Islet of Langerhans (tissue), 1 donor: ENCODE data around the gene MYOT.
"Not testable (repeated sequence)": the region's sequence is repeated elsewhere in the genome, so short reads cannot be mapped to it uniquely, and the experiment has no call there.

ENCODE experiments used
- FAIRE-seq: peaks from one replicate; lab custom pipeline; 2011; peaks lifted over from hg19 to GRCh38; lab: Jason Lieb, UNC

The MYOT gene, protein sequence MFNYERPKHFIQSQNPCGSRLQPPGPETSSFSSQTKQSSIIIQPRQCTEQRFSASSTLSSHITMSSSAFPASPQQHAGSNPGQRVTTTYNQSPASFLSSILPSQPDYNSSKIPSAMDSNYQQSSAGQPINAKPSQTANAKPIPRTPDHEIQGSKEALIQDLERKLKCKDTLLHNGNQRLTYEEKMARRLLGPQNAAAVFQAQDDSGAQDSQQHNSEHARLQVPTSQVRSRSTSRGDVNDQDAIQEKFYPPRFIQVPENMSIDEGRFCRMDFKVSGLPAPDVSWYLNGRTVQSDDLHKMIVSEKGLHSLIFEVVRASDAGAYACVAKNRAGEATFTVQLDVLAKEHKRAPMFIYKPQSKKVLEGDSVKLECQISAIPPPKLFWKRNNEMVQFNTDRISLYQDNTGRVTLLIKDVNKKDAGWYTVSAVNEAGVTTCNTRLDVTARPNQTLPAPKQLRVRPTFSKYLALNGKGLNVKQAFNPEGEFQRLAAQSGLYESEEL

DNA sequence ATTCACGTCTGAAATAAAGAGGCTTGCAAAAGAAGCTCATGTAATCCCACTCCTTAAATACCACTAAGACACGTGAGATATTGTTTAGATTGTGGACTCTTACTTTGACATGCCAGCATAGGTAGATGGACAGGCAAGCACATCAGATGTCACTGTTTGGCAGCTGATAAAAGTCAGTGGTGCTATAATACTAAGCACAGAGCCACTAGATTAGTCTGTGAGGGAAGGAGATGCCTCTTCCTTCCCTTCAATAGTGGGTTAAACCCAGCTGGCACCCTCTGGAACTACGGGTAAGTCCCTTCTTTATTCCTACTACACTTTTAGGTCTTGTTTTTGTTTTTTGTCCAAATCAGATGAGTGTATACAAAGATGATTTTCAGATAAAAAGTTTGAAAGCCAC is at the start of gene MYOT:
Gene MYOT, plus strand, starts transcription at position 197 of the 400 bp plus-strand sequence. CDS start 2,792 bp downstream, outside the sequence.
- no peak for FAIRE-seq

DNA sequence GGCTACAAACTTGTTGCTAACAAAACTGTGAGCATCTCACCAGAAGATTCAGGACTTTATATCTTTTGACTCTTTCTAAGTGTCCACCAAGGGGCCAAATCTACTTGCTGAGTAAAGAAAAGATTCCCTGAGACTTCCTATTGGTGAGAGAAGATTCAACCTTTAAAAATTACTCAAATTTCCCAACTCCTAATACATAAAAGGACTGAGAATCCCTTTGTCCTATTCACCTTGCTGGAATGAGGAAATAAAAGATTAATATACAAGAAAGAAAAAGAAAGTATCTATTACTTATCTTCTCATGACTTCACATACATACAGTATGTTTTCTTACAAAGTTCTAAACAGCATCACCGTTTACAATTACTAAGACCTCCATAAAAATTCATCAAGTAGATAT is 47.9 kb upstream of the MYOT start:
- FAIRE-seq, result no peak

DNA sequence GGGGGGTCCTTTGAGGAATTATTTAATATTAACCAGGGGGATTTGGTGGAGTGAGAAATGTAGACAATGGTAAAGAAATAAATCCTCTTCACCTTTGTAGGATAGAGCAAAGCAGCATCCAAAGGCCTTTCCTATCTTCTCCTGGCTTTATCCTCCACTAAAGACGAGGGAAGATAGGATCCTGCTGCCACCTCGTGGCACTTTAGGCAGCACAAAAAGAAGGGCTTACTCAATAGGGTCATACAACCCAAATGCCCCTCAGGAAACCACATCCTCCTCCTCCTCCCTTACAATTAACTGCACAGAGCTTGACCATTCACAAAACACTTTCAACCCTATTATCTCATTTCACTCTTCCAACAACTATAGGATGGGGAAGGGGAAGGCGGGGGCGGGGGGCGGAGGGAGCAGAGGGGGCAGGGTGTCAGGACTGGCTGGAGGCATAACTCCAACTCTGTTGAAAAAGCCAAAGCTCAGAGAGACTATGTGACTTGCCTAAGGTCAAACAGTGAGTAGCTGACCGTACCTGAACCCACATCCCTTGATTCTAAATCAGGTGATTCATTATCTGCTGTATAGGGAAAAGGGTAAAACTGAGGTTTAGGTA is 45.4 kb upstream of the MYOT start:
- FAIRE-seq, result no peak

DNA sequence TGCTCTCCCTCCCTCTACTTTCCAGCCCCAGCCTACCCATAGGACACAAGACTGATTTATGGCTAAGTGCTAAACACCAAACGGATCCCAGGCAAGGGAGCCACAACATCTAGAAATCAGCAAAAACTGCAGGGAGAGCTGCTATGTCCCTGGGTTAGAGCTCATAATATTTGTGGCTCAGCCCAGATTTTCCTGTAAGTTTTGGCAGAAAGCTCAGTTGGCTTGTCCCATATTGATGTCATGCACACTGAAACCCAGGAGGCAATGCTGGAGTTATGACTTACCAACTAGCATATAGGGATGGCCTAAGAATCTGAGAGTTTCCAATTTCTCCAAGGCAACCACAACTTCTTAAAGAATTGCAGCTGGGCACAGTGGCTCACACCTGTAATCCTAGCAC is 44.7 kb upstream of the MYOT start:
- no peak for FAIRE-seq

DNA sequence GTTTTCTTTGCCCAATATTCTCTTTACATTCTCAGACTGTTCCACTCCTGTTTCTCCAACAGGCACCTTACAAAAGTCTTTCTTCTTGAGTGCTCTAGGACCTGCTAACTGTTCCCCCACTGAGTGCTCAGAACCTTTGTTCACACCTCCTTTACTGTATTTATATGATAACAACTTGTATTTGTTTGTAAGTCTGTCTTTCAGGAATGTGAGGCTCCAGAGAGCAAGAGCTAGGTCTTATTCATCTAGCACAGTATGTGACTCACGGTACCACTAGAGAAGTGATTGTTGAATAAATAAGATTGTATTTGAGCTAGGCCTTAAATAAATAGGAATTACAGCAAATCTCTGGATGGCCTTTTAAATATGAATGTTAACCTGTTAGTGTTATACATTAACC is 42.5 kb upstream of the MYOT start:
- no peak for FAIRE-seq

DNA sequence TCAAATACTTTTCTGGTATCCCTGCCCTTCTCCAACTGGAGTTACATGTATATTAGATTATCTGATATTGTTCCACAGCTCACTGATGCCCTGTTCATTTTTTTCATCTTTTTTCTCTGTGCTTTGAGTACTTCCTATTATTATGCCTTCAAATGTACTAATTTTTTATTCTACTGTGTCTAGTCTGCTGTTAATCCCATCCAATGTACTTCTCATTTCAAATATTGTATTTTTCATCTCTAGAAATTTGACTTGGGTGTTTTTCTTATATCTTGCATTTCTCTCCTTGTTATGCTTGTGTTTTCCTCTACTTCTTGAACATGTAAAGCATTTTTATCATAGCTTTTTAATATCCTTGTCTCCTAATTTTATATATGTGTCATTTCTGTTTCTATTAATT is 41.6 kb upstream of the MYOT start:
- FAIRE-seq, result no peak

DNA sequence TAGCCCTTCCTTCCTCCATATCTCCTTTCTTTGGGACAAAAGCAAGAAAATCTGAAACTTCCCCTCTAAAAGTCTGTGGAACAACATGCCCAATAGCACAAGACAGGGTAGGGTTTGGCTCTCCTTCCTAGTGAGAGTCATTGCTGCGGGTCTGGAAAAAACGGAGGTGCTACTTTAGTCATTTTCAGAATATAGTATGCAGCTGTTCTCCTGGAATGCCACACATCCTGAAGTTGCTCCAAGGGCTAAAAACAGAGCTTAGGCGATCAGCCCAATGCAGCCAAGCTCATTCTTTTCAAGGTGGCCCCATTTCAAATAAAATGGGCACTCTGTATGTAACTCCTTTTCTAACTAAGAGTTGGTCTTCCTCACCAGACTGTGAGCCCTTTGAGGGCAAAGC is 39.5 kb upstream of the MYOT start:
- no peak for FAIRE-seq

DNA sequence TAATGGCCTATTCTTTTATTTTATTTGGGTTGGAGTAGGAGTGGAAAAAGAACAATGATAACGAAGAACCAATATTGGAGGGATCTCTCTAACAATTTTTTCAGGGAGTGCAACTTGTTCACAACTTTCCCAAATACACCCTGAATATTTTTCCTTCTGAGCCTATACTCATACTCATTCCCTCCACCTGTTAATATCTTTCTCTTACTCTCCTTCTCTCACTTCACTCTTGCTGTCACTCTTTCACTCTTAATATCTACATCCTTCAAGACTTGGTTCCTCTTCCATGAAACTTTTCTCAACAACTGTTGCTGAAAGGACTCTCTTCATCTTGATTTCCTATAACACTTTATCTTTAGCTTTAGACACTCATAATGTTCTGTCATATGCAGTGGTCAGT is 39.0 kb upstream of the MYOT start:
- no peak for FAIRE-seq

DNA sequence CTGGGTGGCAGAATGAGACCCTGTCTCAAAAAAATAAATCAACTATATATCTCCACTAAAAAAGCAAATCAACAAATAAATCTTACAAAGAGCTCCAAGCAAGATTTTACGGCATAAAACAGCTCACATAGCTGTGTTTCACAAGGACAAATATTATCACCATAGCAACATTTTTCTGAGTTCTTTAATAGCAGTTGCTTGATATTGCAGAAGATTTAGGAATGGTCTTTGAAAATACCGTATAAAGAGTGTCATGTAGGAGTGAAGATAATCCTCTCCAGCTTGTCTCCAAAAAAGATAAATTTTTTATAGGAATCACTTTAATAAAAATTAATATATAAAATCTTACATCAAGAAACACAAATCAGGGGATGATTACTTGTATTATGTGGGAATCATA is 36.6 kb upstream of the MYOT start:
- FAIRE-seq, result no peak

DNA sequence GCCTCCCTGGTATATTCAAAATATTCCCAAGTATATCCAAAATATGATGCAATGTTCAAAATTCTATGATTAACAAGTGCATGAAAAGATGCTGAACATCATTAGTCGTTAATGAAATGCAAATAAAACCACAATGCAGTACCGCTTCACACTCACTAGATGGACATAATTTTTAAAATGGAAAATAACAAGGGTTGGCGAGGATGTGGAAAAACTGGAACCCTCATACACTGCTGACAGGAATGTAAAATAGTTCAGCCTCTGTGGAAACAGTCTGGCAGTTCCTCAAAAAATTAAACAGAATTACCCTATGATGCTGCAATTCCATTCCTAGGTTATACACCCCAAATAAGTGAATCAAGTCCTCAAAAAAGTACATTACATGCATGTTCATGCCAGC is 36.1 kb upstream of the MYOT start:
- FAIRE-seq, result no peak

DNA sequence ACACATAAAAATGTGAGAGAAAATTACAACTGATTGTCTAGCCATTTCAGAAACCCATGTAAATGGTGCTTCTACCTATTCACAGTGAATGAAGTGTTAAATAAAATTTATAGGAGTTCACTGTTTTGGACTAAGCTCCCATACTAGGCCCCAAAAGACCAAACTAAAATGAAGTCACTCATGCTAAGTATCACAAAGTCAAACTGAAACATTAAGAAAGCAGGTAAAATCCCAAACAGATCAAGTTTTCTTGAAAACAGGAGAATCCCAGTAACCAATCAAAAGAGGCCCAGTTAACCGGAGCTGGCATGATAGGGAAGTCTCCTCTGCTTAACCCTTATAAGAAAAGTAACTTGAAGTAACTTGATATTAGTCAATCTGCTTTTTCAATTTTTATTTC is 35.2 kb upstream of the MYOT start:
- no peak for FAIRE-seq

DNA sequence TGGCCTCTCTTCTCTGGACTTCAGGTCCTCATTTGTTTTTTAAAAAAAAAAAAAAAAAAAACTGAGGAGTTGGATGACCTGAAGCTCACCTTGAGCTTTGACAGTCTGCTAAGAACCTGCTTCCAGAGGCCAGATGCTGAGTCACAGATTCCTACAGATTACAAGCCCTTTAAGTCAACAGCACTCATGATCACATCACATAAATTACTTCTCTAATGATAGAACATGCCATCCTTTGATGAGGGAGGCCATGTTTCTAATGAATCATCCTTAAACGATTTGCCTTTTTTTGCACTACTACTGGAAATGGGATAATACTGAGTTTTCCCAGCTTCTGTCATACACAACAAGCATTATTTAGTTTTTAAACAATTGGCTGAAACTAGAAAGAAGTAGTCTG is 34.2 kb upstream of the MYOT start:
- FAIRE-seq, result no peak

DNA sequence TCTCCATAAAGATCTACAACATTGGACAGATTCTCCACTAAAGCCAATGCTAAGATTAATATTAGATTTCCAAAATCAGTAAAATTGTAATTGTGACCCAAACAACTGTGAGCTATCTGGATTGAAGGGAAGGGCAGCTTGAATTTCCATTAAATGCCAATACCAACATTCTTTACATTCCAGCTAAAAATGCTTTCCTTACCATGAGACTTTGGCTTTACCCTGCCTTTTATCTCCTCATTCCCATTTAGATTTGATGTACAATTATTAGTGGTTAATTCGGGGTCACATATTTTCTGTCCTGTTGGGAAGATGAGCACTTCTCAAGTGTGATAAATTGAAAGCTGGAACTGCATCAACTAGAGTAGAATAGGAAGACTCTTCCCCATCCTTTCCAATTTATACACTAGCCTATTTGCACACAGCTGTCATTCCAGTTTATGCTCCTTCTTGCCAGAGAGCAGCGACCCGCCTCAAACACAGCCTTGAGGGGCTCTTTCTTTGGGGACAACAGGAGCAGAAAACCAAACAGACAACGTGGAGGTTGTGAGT is 33.1 kb upstream of the MYOT start:
- FAIRE-seq, result no peak

DNA sequence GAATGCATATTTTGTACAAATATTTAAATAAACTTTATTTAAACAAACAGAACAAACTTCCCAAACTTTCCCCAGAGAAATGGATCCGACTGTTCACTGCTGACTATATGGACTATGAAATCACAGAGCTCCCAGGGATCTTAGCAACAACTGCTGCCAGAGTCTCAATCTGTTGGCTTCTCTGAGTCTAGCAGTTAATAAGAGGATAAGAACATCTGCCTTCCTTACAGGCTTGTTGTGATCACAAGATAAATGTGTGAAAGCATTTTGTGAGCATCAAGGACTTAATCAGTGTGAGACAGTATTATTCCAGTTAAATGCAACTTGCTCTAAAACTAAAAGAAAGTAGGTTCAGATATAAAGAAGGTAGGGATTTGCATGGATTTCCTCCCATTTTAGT is 31.4 kb upstream of the MYOT start:
- FAIRE-seq, result no peak

DNA sequence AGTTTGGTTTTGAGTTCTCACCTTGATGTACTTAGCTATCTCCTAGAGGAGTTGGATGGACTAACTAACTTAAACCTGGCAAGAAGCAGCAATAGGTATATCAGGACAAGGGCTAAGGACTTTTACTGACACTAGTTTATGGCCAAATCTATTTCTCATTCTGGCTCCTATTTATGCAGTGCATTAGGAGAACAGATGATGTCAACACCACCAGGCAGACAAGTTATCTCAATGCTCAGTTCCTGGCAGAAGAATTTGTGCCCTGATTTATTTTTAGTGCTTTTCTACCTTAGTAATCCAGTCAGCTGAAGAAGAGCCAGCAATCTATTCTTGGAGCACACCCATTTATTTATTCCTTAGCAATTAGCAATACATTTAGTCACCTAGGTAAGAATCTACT is 30.7 kb upstream of the MYOT start:
- peak; percentile 36 for FAIRE-seq

DNA sequence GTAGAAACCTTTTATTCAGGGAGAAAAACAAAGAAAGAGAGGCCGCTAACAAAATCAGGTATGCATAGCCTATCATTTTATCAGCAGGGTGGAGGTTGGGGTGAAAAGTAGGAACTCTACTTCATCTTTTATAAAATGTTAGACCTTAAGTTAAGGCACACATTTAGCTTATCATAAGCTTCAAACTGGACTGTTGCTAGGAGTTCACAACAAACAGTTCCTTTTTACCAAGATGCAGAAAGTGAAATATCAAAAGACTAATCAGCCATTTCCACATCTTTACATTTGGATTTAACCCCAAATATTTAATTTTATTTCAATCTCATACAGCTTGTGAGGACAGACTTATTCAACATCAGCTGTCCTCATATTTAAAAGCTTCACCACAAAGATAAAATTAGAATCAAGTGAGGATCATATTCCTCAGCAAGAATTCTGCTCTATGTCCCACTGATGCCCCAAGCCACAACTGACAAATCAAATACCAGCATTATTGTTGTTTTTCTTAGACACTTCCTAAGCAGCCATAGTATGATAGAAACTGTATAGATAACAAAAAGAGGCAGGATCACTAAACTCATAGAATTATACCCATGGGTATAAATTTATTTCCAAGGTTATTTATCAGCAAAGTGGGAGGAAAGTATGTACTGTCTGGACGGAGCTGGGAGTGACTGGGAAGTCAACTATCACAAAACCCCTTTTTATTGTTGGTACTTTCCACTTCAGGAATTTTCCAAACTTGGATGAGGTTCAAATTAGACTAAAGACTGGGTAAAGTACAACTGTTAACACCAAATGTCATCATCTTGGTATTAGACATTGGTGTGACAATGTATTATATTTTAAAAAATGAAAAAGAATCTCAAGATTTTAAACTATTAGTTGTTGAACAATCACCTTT is 29.9 kb upstream of the MYOT start:
- FAIRE-seq, result no peak

DNA sequence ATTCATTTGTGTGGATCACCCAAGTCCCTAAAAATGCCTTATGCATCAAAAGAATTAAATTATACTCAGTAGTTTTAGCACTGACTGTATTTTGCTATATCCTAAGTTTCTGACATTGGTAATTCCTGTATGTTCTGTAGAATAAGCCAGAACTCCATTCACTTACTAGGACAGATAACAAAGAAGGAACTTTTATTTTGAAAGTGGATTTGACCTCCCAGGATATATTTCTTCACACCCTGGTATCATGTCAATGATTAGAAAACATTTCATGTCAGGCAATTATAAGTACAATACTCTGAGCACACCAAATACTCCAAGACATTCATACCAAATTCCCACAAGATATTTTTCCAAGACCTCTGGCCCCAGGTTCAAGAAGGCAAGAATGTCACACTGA is 28.7 kb upstream of the MYOT start:
- no peak for FAIRE-seq

DNA sequence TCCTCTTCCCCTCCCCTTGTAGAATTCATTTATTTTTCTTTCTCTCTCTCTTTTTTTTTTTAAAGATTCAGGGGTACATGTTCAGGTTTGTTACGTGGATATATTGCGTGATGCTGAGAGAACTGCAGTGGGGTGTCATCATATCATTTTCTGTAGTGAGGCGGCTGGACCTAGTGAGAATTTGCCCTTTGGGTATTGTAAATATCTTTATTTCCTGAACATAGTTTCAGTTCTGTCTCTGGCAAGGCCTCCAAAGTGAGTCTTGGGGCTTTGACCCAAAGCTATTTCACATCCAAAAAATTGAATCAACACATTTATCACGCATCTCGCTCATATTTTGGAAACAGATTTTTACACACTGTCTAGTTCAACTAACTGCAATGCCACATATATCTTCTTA is 25.4 kb upstream of the MYOT start:
- FAIRE-seq, result no peak

DNA sequence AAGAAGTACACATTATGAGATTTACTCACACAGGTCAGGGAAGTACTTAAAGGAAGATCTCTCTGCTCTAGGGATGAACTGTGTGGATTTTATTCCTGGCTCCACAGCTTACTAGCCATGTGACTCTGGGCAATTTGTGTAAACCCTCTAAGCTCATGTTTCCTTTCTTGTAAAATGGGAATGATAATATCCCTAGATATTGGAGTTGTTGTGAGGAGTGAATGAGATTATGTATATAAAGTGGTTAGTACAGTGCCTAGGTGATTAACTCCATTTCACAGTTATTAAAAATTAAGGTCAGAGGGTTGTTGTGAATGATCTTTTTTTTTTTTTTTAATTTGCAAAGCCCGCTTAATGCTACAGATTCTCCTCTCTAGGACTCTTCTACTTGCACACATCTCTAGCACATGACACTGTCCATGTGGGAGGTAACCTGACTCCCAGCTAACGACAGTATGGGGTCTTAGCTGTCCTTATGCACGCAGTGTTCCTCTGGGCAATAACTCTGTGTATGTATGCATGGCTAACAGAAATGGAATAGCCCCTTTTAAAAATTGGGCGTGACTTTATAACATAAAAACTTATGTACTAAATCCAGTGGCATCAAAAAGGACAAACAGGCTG is 23.9 kb upstream of the MYOT start:
- FAIRE-seq, result no peak

DNA sequence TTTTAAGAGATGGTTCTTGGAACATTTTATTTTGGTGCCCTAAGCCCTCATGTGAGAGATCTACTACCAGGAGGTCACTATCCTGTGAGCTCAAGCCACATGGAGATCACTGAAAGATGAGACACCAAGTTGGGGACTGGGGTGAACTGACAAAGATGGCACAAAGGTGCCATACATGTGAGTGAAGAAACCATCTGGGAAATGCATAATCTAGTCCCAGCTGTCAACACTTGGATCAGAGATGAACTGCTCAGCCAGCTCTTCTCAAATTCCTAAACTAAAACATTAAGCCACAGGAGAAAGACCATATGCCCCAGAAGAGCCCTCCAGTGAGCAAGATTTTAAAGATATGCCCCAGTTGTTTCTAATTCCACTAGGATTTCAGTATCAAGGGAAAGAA is 22.2 kb upstream of the MYOT start:
- FAIRE-seq, result no peak

DNA sequence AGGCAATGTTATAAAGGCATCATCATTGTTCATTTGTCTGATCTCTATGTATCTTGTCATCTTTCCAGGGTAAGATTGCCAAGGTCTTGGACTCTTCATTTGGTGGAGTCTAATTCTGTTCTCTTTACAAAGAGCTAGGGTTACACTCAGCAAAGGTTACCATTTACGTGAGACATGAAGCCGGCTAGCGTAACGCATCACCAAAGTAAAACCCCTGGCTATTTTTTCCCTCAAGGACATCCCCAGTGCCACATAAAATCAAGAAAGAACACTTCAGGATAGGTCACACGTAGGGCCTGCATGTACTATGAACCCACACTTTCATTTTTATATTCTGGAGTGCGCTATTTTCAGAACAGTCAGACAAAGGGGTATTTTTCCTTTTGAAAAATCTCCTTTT is 20.0 kb upstream of the MYOT start:
- FAIRE-seq, result no peak

DNA sequence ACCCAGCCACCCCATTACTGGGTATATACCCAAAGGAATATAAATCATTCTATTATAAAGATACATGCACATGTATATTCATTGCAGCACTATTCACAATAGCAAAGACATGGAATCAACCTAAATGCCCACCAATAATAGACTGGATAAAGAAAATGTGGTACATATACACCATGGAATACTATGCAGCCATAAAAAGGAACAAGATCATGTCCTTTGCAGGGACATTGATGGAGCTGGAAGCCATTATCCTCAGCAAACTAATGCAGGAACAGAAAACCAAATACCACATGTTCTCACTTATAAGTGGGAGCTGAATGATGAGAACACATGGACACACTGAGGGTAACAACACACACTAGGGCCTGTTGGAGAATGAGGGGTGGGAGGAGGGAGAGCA is 14.5 kb upstream of the MYOT start:
- not testable (repeated sequence) for FAIRE-seq
